Stimulated activated CD4-positive, alpha-beta T cell treated with anti-CD3 and anti-CD28 coated beads, TNF-alpha, amount 100 ng/mL, for 24 hours (primary cell): ENCODE data around the gene PANX2.
"Not testable (repeated sequence)": the region's sequence is repeated elsewhere in the genome, so short reads cannot be mapped to it uniquely, and the experiment has no call there.

ENCODE experiments used
- DNase-seq, 3 experiments: peaks; one replicate each; pipeline ENCODE4 v3.0.0-alpha.2; 2020; ENCODE audit warnings: low read depth in 3 of 3

The PANX2 gene, protein sequence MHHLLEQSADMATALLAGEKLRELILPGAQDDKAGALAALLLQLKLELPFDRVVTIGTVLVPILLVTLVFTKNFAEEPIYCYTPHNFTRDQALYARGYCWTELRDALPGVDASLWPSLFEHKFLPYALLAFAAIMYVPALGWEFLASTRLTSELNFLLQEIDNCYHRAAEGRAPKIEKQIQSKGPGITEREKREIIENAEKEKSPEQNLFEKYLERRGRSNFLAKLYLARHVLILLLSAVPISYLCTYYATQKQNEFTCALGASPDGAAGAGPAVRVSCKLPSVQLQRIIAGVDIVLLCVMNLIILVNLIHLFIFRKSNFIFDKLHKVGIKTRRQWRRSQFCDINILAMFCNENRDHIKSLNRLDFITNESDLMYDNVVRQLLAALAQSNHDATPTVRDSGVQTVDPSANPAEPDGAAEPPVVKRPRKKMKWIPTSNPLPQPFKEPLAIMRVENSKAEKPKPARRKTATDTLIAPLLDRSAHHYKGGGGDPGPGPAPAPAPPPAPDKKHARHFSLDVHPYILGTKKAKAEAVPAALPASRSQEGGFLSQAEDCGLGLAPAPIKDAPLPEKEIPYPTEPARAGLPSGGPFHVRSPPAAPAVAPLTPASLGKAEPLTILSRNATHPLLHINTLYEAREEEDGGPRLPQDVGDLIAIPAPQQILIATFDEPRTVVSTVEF

DNA sequence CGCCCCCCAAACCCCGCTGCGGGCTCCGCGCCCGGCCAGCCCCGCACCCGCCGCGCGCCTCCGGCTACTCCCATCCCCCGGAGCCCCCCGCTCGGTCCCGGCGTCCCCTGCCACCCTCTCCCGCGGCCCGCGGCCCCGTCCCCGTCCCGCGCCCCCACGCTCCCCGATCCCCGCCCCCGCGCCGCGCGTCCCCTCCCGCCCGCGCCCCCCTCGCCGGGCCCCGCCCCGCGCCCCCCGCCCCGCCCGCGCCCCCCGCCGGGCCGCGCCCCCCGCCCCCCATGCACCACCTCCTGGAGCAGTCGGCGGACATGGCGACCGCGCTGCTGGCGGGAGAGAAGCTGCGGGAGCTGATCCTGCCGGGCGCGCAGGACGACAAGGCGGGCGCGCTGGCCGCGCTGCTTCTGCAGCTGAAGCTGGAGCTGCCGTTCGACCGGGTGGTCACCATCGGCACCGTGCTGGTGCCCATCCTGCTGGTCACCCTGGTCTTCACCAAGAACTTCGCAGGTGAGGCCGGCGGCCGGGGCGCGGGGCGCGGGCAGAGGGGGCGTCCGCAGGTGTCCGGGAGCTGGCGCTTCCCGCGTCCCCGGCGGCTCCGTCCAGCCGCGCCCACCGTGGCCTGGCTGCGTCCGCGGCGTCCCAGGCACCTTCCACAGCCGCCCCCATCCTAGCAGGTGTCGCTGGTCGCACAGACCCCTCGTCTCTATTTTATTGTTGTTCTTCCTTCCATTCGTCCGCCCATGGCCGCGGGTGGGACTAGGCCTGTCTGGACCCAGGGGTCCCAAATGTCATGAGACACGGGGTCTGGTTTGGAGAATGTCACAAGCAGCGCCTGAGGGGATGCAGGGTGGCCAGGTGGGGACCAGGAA is at the start of gene PANX2:
Gene PANX2, plus strand, starts transcription at position 279 of the 866 bp plus-strand sequence. Its CDS starts 0 bp downstream, at position 279.
- no peak for DNase-seq

DNA sequence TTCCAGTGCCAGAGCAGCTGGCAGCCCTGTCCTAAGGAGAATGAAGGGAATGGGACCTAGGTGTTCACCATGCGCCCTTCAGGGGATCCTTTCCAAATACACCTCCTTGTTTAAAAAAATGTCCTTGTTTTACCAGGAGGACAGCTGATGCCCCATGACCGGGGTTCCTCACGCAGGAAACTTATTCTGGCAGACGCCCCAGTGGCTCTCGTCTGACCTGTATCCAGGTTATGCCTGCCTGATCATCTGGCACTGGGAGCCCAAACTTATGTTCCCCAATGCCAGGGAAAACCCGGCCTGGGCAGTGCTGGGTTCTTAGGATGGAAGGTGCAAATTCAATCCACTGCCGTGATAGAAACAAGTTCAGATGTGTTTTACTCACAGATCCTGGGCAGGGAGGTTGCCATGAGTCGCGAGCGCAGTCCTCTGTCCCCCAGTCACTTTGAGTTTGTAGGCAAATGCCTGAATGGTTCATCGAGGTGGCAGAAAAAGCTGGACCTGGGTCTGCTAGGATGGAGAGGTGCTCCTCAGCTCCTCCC is 49.3 kb upstream of the PANX2 start:
- DNase-seq = no peak

DNA sequence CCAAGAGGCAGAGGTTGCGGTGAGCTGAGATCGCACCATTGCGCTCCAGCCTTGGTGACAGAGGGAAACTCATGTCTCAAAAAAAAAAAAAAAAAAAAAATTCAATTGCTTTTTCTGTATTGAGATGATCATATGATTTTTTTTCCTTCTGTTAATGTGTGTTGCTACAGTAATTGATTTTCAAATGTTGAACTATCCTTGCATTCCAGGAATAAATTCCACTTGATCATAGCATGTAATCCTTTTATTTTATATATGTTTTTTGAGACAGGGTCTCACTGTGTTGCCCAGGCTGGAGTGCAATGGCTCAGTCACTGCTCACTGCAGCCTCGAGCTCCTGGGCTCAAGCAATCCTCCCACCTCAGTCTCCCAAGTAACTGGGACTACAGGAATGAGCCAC is 47.4 kb upstream of the PANX2 start:
- DNase-seq = no peak

DNA sequence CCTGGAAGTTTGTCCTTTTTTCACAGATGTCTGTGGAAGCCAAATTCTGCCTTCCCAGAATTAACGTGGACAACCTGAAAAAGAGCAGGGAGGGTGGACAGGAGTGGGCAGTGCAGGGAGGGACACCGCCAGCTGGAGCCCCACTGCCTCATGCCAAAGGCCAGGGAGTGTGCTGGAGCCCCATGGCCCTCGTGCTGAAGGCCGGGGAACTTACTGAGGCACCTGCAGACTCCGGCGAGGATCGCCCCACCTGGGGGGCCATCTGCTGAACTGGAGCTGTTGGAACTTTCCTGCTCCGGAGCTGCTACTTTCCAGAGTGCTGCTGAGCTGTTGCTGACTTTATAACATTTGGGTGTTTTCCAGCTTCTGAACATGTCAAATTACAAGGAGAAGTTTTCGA is 45.5 kb upstream of the PANX2 start:
- DNase-seq = no peak

DNA sequence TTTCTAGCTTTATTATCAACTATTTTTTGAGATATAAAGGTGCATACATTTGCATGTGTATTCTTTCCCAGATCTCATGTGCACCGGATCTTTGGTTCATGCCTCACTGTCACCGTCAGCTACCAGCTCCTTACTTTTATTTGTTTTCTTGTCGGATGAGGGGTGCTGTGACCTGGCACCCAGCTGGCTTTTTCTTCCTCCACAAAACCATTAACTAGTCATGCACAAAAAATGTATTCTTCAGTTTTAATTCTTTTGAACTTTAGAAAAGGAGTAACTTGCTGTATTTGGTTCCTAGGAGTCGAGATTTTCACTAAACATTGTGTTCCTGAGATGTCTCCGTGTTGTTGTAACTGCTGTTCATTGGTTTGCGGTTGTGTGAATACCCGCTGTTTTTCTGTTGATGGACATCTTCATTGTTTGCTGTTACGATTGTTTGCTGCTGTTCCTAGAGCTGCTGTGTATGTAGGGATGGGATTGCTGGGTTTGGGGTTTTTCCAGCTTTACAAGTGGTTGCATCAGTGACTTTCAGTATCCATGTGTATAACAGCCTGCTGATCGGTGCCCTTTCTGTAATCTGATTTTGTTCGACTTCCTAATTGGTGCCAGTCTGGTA is 41.3 kb upstream of the PANX2 start:
- no peak for DNase-seq

DNA sequence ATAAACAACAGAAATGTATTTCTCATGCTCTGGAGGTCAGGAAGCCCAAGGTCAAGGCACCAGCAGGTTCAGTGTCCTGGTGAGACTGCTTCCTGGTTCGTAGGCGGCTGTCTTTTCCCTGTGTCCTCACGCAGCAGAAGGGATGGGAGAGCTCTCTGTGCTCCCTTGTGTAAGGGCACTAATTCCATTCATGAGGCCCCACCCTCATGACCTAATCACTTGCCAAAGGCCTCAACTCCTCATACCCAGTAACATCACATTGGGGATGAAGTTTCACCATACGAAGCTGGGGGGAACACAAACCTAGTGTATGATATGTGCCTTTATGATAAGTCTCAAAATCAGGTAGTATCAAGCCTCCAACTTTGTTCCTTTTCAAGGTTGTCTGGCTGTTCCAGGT is 38.6 kb upstream of the PANX2 start:
- no peak for DNase-seq

DNA sequence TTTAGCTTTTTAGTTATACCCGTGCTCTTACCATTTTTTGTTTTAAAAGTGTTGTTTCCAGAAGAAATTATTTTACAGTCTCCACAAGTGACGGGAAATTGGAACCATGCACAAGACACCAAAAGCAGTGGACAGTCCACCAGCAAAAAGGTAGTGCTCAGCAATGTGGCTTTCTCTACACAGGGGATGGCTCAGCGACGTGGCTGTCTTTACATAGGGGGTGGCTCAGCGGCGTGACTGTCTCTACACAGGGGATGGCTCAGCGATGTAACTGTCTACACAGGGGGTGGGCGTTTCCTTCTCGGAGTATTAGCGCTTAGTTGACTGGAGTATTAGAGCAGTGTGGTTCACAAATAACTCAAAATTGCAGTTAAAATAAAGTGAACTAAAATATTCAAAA is 36.0 kb upstream of the PANX2 start:
- DNase-seq = no peak

DNA sequence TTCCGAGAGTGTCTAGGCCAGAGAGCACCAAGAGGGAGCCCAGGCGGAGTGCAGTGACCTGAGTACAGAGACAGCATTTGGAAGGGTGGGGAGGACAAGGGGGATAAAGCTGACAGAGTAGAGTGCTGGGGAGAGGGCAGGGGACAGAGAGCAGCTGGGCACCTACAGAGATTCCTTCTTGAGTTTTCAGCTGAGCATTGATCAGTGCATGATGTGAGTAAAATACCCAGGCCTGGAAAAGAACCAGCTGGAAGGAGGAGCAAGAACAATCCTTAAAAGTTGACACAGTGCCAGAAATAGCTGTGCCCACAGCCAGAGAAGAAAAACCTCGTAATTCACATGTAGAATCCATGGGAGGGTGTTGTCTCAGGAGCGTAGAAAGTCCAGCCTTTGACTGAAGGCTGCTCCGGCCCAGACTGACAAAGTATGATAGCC is 33.9 kb upstream of the PANX2 start:
- DNase-seq = no peak

DNA sequence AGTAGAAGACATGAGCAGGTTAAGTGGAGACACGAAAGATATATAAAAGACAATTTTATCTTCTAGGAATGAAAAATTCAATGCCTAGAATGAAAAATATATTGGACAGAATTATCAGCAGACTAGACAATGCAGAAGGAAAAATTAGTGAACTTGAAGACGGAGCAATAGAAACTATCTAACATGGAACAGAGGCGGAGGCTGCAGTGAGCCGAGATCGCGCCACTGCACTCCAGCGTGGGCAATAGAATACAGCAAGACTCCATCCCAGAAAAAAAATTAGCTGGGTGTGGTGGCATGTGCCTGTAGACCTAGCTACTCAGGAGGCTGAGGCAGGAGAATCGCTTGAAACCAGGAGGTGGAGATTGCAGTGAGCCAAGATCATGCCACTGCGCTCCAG is 33.3 kb upstream of the PANX2 start:
- not testable (repeated sequence) for DNase-seq

DNA sequence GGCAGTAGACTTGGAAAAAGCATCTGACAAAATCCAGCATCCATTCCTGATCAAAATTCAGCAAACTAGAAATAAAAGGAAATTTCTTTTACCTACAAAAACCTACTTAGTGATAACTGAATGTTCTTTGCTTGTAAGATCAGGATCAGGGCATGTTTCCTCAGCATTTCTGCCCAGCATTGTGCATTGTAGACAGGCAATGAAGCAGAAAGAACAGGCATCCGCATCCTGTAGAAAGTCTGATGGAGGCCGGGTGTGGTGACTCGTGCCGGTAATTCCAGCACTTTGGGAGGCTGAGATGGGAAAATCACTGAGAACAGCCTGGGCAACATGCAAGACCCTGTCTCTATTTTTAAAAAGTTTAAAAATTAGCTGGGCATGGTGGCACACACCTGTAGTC is 32.5 kb upstream of the PANX2 start:
- DNase-seq = no peak

DNA sequence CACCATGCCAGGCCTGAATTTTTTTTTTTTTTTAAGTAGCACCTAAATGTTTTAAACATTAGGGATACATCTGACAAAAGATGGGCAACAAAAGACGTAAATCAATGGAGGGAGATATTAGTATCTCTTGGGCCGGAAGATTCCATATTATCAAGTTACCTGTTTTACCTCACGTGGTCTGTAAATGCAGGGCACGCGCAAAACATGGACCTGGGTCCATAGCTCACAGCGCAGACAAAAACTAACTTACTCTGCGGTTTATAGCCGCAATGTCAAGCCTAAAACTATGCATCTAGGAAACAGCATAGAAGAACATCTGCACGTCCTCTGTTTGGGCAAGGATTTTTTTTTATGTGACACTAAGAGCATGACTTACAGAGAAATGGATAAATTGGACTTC is 31.5 kb upstream of the PANX2 start:
- no peak for DNase-seq

DNA sequence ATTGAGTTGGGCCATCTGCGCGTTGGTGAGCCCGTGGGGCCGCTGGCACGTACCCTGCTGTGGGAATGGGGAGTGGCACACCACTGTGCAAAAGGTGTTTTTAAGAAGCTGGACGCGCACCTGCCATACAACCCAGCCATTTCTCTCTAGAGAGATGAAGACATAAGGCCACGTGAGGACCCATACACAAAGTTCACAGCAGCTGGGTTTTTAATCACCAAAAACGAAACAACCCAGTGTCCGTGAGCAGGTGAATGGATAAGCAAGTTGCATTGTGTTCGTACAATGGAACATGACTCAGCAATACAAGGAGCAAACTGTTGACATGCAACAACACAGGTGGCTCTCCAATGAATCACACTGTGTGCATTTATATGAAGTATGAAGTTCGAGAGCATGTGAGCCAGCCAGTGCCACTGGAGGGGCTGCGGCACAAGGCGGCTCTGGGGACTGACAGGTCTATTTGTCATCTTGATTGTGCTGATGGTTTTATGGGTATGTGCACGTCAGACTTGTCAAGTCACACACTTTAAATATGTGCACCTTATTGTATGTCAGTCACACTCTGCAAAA is 30.6 kb upstream of the PANX2 start:
- DNase-seq = no peak

DNA sequence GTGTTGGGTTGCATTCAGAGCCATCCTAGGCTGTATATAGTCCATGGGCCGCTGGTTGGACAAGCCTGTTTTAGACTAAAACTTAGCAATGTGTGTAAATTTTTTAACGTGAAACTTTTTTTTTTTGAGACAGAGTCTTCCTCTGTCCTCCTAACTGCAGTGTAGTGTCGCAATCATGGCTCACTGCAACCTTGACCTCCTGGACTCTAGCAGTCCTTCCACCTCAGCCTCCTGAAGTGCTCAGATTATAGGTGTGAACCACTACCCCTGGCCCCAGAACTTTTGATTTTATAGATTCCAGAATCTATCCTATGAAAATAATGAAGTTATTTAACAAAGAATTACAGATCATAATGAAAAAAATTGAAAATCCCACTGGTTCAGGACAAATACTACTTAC is 29.9 kb upstream of the PANX2 start:
- DNase-seq = no peak

DNA sequence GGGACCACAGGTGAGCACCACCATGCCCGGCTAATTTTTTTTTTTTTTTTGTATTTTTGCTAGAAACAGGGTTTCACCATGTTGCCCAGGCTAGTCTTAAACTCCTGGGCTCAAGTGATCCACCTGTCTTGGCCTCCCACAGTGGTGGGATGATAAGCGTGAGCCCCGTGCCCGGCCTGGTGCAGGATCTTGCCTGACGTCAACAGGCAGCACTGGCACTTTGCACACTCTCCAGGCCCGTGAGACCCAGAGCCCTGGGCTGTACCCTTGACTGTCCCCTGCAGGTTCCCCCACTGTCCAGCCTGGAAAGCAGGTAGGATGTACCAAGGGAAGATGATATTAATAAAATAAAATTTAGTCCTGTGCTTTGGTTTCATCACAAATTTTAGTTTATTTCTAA is 29.1 kb upstream of the PANX2 start:
- DNase-seq = no peak

DNA sequence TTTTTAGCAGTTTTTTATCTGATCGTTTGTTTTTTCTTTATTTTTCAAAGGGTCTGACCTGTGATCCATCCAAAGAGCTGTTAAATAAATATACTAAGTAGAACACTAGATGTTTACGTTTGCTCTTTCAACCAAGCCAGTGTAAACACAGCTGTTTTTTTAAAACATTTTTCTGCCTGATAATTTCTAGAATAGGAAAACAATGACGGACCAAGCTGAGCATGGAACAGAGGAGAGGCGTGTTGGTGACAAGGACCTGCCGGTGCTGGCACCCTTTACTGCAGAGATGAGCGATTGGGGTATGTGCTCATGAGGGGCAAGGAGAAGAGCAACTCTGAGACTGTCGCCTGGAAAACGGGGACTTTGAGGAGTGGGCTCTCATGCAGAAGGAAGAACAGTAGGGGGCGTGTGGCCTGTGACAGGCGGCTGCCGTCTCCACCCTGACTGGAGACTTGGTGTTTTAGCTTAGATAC is 28.6 kb upstream of the PANX2 start:
- no peak for DNase-seq

DNA sequence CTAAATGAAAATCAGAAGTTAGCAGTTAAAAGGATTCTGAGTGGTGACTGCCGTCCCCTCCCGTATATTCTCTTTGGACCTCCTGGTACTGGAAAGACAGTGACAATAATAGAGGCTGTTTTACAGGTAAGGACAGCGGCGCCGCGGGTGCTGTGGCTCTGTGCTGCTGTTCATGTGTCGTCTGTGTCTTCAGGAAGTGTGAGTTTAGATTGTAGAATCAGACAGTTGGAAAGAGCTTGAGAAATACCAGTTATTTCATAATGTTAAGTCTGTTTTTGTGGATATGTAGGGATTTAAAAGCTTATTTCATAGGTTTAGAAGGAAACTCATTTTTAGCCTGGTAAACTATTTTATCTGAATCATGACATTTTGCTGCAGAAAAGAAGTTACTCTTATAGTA is 27.4 kb upstream of the PANX2 start:
- no peak for DNase-seq

DNA sequence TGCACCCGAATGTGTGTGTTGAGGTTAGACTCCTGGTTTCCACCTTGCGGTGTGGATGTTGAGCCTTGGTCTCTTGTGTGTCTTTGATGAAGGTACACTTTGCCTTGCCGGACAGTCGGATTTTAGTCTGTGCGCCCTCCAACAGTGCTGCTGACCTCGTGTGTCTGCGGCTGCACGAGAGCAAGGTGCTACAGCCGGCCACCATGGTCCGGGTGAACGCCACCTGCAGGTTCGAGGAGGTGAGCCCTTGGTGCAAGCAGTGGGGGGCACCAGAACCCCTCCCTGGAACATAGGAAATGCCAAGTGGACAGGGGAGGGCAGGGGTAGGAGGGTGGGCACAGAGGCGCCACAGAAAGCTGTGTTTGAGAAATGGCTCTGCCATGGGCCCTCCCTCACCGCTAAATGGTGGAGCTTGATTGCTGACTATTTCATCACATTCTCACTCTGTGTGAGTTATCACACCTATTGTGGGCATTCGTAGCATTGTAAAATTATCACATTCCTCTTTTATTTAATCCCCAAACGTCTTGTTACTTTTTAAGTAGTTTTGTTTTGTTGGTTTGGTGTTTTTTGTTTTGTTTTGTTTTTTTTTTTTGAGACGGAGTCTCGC is 26.4 kb upstream of the PANX2 start:
- no peak for DNase-seq

DNA sequence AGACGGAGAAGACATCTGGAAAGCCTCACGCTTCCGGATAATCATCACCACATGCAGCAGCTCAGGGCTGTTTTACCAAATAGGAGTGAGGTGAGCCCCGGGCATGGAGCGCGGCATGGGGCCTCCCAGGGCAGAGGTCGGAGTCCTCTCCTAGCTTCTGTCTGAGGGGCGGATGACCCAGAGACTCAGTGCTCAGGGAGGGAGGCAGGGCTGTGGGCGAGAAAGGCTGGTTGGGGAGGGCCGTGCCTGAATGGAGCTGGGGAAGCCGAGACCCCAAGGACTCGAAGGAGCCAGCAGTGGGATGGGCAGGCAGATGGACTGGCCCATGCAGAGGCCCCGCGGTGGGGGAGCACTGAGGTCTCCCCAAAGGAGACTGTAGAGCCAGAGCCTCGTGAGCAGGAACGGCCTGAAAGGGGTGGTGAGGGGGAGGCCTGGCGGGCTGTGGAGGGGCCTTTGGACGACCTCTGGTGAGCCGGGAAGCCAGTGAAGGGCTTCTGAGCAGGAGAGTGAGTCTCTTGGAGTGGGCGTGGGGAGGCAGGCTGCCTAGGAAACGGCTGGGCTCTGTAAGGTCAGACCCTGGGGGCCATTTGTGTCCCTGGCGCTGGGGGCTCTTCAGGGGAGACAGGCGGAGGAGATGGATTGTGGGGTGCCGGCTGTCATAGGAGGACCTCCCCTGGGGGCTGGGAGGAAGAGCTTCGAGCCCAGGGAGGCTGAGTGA is 24.7 kb upstream of the PANX2 start:
- no peak for DNase-seq

DNA sequence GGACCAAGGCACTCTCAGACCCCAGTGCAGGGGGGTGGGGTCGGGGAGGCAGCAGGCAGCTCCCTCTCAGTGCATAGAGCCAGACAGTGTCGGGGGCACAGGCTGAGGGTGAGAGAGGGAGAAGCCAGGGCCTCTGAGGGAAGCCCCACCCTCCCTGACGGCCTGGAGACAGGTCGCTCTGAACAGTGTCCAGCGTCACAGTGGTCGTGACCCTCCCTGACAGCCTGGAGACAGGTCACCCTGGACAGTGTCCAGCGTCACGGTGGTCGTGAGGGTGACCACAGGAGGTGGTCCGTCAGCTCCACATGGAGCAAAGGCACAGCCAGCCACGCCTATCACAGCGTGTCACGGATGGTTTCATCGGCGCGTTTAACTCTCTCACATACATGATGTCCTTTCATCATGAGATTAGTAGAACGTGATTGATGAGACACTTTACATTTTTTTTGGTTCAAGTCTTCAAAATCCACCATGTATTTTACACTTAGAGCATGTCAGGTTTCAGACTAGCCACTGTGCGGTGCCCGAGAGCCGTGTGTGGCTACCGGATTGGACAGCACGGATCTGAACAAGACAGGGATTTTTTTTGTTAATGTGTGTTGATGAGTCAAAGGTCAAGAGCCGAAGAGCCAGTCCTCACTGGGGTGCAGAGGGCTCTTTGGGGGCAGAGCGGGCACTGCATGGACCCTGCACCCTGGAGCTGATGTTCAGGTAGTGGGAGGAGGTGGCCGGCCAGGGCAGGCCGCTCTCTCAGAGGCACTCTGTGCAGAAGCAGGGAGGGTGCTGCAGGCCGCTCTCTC is 23.9 kb upstream of the PANX2 start:
- no peak for DNase-seq
